Choroid plexus epithelial cell (primary cell): ENCODE results near the gene ING5.

Source experiments
- DNase-seq: peaks from one replicate; pipeline ENCODE4 v3.0.0-alpha.2; 2010; ENCODE audit warnings: low read depth
- H3K4me3 ChIP-seq: 2 replicates; pipeline ENCODE4 v1.5.1; 2011; ENCODE audit warnings: low read depth, mild to moderate bottlenecking, control low read depth, low read length, moderate library complexity
- TF ChIP-seq, protein P1 (sequence below): conservative IDR thresholded peaks from 2 replicates; pipeline ENCODE4 v1.5.1; 2011; ENCODE audit warnings: low read depth, mild to moderate bottlenecking, control low read depth, inconsistent platforms, low read length, moderate library complexity

Gene ING5

DNA sequence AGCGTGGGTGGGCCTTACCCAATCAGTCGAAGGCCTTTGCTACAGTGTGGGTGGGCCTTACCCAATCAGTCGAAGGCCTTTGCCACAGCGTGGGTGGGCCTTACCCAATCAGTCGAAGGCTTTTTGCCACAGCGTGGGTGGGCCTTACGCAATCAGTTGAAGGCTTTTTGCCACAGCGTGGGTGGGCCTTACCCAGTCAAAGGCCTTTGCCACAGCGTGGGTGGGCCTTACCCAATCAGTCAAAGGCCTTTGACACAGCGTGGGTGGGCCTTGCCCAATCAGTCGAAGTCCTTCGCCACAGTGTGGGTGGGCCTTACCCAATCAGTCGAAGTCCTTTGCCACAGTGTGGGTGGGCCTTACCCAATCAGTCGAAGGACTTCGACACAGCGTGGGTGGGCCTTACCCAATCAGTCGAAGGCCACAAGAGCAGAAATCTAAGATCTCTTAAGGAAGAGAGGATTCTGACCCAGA lies 58.5 kb downstream of the ING5 start:
- no peak overlapping the region for H3K4me3 ChIP-seq
- TF ChIP-seq, protein P1, sequence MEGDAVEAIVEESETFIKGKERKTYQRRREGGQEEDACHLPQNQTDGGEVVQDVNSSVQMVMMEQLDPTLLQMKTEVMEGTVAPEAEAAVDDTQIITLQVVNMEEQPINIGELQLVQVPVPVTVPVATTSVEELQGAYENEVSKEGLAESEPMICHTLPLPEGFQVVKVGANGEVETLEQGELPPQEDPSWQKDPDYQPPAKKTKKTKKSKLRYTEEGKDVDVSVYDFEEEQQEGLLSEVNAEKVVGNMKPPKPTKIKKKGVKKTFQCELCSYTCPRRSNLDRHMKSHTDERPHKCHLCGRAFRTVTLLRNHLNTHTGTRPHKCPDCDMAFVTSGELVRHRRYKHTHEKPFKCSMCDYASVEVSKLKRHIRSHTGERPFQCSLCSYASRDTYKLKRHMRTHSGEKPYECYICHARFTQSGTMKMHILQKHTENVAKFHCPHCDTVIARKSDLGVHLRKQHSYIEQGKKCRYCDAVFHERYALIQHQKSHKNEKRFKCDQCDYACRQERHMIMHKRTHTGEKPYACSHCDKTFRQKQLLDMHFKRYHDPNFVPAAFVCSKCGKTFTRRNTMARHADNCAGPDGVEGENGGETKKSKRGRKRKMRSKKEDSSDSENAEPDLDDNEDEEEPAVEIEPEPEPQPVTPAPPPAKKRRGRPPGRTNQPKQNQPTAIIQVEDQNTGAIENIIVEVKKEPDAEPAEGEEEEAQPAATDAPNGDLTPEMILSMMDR, result no peak
- no peak for DNase-seq

DNA sequence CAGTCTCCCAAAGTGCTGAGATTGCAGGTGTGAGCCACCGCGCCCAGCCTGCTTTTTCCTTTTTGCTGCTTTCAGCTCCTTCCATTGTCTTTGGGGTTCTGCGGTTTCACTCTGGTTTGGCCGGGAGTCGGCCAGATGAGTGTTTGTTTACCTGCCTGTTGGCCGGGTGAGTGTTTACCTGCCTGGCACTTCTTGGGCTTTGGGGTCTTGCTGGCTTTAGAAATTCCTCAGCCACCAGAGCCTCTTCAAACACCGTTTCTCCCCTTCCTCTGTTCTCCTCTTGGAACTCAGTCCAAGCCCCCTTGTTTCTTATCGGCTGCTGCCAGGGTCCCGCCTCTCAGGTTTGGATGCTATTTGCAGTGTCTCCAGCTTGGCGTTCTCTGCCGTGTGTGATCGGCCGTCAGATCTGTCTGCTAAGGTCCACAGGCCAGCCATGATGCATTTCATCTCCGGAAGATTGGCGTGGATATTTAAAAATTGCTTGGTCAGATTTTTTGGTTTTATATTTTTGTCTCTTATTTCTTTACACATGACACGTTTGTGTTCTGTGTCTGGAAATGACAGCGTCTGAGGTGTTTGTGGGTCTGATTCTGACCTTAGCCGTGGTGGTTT lies 60.6 kb downstream of the ING5 start:
- TF ChIP-seq, protein P1, result no peak
- no peak for DNase-seq
- H3K4me3 ChIP-seq, result no peak overlapping the region

GRCh38 chr2:241762933-241763369 lies 61.1 kb downstream of the ING5 start:
- DNase-seq, result no peak
- TF ChIP-seq, protein P1, result no peak
- H3K4me3 ChIP-seq, result no peak overlapping the region

DNA sequence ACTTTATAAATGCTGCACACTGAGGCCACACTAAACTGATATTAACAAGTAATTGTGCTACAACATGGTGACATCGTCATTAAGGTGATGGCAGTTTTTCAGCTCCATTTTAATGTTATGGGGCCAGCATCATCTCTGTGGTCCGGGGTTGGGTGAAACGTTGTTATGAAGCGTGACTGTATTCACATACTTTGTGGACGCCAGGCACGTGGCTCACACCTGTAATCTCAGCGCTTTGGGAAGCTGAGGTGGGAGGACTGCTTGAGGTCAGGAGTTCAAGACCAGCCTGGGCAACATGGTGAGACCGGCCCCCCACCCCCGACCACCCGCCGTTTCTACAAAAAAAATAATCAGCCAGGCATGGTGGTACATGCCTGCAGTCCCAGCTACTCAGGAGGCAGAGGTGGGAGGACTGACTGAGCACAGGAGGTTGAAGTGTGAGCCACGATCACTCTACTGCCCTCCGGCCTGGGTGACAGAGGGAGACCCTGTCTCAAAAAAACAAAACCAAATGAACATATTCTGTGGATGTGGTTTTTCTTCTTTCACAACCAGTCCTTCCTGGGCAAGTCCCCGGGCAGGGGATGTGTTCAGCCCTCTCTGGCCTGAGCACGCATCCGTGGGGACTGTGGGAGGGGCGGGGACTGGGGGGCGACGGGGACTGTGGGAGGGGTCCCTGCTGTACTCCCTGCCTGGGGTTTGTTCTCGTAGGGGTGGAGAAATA lies 61.9 kb downstream of the ING5 start:
- TF ChIP-seq, protein P1, result no peak
- no peak for DNase-seq
- H3K4me3 ChIP-seq, result no peak overlapping the region

DNA sequence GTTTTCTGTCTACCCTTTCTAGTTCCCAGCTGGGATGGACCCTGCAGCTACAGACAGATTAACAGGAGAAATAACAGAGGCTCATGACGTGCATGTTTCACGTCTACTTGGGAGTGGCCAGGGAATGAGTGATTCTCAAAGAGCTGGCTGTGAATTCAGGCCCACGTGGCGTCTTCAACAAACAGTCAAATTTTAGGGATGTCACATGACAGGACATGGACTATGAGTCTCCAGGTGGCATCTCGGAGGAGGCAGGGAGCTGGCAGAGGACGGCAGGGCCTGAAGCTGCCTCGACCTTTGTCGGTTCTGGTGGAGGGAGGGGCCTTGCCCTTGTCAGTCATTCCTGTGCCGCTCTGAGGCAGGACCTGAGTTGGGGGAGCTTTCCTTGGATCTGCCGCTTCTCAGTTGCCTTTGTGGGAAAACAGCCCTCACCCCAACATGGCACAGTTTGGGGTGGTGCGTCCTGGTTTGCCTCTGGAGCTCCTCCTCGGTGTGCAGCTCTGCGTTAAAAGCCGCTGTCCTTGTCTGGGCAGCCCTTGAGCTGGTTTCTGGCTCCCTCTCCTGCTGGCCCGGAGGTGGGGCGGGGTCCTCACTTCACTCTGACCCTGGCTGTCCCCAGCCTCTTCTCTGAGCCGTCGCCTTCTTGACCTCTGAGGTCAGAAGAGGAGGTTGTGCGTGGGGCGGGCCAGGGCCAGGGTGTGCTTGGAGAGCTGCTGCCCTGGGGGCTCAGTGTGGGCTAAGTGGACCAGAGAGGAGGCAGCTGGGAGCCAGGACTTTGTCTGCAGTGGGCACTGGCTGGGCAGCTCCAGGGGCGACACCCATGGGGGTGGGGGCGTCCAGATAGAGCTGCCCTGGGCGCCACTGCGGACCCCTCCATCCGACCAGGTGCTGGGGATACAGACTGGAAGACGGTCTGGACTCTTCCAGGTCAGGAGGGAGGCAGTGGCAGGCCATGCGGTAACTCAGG lies 62.7 kb downstream of the ING5 start:
- DNase-seq, result no peak
- H3K4me3 ChIP-seq, result no peak overlapping the region

DNA sequence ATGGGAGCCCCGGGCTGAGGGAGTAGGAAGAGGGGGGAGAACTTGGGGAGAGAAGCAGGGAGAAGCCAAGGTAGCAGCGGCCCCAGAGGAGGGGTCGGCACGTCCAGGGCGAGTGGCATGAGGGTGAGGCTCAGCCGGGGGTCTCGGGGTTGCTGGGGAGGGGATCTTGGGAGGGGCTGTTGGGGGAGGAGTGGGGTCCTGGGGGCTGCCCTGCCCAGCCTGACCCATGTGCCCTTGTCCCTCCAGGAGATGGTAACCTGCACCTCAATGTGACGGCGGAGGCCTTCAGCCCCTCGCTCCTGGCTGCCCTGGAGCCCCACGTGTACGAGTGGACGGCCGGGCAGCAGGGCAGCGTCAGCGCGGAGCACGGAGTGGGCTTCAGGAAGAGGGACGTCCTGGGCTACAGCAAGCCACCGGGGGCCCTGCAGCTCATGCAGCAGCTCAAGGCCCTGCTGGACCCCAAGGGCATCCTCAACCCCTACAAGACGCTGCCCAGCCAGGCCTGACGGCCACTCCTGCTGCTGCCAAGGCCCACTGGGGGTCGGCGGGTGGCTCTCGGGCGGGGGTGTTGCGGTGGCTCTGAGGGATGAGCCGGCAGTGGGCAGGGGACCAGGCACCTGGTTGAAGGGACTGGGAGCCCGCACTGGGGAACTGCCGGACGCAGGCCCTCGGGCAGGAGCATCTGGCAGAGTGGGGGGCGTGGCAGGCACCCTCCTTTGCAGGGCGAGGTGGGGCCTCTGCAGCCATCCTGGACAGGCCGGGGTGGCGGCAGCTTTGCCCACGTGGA lies 65.8 kb downstream of the ING5 start:
- TF ChIP-seq, protein P1, result no peak
- no peak overlapping the region for H3K4me3 ChIP-seq

More for the DNA sequence above, 62.7 kb downstream of the ING5 start:
- TF ChIP-seq, protein P1, result no peak

More for the DNA sequence above, 65.8 kb downstream of the ING5 start:
- no peak for DNase-seq
